ENCODE results near the gene PRDM4.

The PRDM4 gene, protein sequence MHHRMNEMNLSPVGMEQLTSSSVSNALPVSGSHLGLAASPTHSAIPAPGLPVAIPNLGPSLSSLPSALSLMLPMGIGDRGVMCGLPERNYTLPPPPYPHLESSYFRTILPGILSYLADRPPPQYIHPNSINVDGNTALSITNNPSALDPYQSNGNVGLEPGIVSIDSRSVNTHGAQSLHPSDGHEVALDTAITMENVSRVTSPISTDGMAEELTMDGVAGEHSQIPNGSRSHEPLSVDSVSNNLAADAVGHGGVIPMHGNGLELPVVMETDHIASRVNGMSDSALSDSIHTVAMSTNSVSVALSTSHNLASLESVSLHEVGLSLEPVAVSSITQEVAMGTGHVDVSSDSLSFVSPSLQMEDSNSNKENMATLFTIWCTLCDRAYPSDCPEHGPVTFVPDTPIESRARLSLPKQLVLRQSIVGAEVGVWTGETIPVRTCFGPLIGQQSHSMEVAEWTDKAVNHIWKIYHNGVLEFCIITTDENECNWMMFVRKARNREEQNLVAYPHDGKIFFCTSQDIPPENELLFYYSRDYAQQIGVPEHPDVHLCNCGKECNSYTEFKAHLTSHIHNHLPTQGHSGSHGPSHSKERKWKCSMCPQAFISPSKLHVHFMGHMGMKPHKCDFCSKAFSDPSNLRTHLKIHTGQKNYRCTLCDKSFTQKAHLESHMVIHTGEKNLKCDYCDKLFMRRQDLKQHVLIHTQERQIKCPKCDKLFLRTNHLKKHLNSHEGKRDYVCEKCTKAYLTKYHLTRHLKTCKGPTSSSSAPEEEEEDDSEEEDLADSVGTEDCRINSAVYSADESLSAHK

DNA sequence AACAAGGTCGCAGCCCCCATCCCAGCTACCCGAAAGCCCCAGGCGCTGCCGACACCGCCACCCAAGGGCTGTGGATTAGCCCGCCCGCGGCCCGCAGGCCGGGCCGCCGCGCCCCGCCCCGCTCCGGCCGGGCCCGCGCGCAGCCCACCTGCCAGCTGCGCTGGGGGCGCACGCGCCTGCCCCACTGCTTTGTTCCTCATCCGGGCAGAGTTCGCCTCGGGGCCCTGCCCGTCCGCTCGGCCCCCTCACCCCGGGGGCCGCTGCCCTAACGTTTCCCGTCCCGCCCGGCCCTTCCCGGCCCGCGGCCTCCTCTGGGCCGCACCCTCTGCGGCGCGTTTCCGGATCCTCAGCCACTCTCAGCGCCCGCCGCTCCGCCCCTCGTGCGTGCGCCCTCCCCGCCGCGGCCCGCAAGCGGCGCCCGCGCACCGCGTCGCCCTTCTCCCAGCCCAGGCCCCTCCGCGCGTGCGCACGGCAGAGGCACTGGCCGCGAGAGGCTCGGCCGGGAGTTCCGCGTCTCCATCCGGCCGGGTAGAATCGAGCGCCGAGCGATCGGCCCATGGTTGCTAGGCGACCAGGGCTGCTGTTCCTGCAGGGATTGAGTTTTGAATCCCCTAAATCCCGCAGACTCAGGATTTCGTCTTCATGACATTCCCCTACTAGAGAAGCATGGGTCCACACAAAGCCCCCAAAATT lies at the start of gene PRDM4:
Gene PRDM4 (minus strand): TSS at position 329 of the 693 bp plus-strand sequence. CDS start 622 bp downstream, outside the sequence.
- peak; percentile 98 for DNase-seq

DNA sequence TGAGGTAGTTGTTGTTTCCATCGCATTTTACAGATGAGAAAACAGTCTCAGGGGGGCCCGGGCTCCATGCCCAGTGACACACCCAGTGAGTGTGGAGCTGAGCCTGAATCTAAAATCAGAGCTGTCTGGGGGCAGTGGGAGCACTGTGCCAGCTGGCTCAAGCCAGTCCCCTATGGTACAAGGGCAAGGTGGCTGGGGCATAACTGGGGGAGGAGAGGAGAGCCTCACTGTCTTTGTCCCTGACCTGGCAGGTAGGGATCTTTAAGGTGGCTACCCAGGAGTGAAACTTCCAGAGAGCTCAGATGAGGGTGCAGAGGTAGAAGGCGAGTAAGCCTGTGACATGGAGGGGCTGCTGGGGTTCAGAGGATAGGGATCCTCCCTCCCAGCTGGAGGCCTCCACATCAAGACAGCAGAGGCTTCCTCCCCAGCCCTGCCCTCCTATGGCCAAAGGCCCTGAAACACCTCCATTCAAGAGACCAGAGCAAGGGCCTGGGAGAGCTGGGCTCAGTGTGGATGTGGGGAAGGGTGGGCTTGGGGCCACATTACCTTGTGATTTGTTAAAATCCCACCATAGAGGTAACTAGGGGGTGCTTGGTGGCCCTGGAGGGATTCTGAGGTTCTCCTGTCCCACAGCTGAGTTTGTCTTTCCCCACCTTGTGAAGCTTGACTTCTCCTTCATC lies 46.7 kb upstream of the PRDM4 start:
- no peak for DNase-seq

DNA sequence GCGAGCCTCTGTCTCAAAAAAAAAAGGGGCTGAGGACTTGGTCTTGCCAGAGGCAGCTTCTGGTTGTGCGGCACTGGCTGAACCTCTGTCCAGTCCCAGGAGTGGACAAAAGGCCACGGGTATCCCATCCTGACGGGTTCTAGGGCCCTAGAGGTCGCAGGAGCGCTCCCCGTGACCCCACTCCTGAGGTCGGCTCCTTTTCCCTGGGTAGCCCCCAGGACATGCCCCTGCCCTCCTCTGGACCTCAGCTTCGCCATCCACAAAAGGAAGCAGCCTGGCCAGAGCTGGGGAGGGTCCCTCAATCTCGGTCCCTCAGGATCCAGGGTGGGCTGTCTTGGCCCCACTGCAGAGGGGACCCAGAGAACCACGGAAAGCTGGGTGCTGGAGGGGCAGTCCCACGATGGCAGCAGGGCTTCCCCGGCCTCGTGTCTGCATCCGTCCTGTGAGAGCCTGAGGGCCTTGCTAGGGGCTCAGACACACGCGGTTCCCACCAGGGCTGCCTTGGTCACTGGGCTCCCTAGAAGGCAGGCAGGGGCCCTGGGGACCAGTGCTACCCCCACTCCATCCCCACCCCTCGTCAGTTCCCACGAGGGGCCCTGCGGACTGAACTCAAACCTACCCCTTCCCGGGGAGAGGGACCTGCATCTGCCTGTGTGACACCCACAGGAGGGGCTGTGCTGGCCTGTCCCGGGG lies 44.7 kb upstream of the PRDM4 start:
- no peak for DNase-seq

DNA sequence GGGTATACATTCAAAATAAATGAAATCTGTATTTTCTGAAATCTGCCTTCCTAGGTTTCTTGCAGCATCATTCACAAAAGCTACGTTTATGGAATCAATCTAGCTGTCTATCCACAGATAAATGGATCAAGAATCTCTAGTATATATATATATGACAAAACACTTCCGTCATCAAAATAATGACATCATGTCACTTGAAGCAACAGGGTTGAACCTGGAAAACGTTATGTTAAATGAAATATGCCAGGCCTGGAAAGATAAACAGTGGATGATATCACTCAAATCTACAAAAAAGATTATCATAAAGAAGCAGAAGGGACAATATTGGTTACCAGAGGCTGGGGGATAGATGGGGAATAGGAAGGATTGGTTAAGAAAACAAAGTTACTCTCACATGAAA lies 42.2 kb upstream of the PRDM4 start:
- DNase-seq = no peak

DNA sequence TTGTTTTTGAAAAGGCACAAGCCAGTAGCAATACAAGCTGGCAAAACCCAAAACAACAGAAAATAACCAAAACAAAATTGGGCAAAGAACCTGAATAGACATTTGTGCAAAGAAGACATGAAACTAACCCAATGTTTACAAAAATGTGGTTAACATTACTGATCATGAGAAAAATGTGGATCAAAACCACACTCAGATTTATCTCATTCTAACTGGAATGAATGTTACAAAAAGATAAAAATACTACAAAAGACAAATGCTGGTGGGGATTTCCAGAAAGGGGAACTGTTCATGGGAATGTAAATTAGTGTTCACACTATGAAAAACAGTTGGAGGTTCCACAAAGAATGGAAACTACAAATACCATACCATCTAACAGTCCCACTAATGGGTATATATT lies 40.2 kb upstream of the PRDM4 start:
- DNase-seq = no peak

DNA sequence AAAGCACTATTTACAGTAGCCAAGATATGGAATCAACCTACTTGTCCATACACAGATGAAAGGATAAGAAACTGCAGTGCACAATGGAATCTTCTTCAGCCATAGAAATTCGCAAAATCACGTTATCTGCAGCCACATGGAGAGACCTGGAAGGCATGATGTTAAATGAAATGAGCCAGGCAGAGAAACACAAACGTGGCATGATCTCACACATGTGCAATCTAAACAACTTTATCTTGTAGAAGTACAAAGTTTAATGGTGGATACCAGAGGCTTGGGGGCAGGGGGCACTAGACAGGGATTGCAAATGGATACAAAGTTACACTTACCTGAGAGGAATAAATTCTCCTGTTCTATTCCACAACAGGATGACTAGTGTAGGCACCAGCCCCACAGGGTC lies 37.6 kb upstream of the PRDM4 start:
- no peak for DNase-seq

DNA sequence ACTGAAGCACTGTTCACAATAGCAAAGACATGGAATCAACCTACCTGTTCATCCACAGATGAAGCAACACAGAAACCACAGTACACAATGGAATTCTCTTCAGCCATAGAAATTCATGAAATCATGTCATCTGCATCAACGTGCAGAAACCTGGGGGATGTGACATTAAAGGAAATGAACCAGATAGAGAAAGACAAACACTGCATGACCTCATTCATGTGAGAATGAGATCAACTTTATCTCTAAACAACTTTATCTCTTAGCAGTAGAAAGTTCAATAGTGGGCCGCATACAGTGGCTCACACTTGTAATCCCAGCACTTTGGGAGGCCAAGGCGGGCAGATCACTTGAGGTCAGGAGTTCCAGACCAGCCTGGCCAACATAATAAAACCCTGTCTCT lies 33.5 kb upstream of the PRDM4 start:
- DNase-seq = no peak

DNA sequence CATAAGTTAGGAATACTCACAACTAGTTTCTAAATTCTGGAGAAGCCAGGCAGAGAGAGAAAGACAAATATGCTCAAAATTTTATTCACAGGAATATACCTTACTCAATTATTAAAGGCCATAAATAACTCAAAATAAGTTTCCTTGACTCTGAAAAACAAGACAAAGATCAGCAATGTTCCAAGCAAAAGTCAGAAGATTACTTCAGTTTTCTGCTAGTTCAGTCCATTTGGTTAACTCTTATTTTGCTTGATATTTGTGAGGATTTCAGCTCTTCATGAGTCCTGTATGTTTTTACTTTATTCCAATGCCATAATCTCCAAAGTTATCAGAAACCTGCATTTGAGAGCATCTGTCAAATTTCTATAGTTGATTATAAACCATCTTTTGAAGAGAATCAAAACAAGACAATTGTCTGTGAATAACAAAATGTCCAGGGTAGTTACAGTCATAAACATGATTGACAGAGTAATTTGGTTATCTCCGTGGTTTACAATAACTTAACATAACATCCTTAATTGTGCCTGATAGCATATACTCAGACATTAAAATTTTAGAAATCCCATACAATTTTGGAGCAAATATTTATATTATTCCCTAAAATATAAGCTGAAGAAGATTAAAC lies 30.6 kb upstream of the PRDM4 start:
- no peak for DNase-seq

DNA sequence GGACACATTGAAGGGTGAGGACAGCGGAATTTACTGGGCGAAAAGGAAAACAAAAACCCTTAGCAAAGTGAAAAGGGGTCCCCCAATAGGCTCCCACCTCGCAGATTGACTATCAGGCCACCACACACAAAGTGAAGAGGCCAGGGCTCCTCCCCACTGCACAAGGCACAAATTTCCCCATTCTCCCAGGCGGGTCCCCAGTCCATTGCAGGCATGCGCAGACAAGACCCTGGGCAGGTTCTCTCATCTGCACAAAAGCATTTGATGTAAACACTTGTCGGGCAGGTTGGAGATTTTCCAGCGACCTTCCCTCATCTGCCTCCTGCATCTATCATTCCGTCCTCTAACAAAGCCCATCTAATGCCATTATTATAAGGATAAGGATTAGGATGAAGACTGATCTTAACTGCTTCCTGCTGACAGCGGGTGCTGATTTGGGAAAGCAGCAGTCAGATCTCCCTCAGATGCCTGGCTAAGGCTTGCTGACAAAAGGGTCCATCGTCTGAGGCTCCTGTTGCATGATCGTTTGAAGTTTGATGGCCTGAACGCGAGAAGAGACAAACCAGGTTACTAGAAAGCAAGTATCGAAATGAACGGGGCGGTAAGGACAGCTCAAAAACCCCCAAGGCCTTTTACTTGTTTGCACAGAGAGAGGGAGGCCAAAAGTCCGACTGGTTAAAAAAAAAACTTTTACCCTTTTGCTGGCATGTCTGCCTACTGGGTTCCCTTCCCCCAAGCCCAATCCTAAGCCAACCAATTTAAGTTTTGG lies 27.9 kb upstream of the PRDM4 start:
- DNase-seq = peak; percentile 25

DNA sequence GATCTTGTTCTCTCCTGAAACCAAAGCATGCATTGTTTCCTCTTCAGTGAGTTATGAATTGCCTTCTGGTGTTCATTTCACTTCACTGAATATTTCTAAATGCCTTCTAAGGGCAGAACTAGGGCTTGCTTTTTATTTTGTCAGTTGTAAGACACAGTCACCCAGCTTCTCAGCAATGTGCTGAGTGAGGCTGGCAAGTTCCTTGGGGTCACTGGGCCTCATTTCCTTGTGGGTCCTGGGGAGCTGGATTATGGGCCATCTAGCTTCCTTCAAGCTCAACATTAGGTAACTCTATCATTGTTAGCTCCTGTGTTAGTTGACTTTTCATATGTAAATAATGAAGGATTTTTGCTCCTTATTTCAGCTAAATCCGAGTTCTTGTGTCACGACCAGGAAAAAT lies 27.3 kb upstream of the PRDM4 start:
- no peak for DNase-seq

DNA sequence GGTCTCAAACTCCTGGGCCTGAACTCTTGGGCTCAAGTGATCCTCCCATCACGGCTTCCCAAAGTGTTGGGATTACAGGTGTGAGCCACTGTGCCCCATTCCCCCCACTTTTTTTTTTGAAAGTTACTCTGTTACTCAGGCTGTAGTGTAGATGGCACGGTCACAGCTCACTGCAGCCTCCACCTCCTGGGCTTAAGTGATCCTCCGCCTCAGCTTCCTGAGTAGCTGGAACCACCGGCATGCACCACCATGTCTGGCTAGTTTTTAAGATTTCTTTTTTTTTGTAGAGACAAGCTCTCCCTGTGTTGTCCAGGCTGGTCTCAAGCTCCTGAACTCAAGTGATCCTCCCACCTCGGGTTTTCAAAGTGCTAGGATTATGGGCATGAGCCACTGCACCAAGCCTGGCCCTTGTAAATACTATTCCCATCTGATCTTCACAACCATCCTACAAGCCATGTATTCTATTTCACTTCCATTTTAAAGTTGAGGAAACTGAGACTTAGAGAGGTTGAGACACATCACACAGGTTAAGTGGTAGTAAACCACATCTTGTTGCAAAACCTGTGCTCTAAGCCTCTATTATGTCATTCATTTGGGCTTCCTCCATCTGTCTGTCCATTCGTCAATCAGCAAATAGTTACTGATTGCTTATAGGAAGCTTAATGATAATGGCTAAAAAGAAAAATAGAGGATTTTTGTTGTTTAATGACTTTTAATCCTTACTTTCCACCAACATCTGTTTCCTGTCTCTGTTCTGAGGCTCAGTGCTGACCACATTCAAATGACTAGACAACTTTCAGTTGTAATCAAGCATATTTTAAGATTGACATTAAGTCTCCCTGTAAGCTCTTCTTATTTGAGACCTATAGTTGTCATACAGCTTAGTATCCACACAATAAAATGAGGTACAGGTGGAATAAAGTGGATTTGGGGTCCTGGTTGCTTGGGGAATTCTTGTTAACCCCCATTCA lies 22.8 kb upstream of the PRDM4 start:
- no peak for DNase-seq

DNA sequence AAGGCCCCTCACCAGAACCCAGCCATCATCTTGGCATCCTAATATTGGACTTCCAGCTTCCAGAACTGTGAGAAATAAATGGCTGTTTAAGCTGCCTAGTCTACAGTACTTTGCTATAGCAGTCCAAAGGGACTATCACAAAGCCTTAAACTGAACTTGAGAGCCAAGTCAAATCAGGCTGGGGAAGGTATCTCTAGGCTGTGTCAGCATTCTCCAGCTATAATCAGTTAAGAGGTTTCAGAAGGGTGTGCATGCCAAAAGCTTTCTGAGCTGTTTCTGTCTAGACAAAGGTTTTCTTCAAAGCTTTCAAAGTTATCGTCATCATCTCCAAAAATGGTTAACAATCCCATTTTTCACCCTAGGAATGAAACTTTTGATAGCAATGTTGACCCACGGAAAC lies 21.1 kb upstream of the PRDM4 start:
- no peak for DNase-seq

DNA sequence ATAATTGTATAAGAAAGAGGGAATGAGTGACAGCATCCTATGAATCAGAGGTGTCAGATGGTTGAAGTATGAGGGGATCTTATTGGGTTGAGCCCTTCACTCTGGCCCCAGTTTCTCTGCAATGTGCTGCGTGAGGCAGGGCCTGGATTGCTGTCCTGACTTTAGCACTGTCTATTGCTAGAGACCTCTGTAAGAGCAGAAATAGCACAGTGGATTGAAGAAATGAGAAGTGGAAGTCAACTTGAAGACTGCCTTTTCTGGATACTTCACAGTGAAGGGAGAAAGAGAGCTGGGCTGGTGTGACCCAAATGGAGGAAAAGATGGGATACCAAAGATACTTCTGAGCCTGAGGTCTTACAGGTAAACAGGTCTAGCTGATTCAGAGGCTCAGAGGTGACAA lies 19.4 kb upstream of the PRDM4 start:
- DNase-seq = no peak

DNA sequence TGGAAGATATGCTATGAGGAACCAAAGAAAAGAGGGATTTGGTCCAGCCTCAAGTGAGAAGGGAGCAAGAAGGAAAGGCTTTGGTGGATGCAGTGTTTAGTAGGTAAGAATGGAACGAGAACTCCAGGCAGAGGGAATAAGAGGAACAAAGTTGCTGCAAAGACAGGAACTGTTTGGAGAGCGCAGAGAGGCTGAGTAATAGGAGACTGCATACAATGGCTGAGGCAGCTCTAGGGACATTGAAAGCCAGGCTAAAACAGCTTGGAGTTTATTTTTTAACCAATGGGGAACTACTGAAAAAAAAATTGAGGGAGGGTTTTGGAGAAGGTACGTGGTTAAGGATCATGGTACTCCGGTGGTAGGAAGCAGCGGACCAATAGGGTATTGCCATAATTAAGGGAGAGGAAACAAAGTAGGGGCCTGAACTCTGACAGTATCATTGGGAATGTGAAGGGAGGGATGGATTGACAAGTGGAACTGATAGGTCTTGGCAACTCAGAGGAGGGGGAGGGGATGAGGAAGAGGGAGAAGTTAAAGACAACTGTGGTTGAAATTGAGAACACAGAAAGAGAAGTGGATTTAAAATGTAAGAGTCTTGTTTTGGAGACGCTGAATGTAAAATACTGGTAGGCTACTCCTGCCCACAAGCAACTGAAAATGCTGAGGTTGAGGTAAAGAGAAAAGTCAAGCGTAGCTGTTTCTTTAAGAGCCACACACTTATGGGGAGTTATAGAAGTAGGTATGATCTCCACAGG lies 18.3 kb upstream of the PRDM4 start:
- no peak for DNase-seq

DNA sequence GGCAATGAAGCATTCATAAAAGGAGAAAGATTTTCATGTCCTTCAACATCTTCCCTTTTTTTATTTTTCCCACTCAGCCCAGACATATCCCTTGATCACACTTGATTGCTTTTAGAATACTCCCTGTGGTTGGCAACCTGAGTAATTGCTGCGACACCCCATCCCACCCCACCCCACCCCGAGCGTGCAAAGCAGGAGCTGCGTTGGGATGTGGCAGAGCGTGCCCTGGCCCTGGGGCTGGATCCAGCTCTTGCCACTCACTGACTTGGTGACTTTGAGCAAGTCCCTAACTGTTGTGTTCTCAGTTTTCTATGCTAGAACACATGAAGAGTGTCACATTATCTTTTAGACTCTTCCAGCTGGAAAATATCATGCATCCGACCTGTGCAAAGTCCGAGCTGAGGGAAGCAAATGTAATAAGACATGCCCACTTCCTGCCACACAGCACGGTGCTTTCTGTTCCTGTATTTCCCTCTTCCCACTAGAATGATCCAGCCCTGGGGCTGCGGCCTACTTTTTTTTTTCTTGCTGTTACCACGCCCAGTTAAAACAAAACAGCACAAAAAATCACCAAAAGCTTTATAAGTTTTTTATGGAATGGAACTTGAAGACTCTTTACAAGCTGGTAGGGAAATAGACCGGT lies 17.6 kb upstream of the PRDM4 start:
- DNase-seq = no peak

DNA sequence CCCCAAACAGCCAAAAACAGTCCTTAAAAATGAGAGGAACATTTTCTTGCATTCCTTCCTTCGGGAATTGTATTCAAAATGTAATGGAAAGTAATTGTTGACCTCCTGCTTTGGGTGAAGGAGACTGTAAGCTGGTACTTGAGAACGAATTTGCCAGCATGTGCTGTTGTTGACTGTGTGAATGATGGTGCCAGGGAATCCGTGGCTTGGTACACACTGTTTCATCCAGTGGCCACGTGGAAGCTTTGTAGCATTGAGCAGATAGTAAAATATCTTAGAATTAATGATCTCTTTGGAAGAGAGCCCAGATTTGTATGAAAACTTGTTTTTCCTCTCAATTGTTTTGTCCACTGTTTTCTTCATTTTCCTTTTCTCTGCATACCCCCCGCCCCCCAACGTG lies 15.2 kb upstream of the PRDM4 start:
- DNase-seq = no peak

DNA sequence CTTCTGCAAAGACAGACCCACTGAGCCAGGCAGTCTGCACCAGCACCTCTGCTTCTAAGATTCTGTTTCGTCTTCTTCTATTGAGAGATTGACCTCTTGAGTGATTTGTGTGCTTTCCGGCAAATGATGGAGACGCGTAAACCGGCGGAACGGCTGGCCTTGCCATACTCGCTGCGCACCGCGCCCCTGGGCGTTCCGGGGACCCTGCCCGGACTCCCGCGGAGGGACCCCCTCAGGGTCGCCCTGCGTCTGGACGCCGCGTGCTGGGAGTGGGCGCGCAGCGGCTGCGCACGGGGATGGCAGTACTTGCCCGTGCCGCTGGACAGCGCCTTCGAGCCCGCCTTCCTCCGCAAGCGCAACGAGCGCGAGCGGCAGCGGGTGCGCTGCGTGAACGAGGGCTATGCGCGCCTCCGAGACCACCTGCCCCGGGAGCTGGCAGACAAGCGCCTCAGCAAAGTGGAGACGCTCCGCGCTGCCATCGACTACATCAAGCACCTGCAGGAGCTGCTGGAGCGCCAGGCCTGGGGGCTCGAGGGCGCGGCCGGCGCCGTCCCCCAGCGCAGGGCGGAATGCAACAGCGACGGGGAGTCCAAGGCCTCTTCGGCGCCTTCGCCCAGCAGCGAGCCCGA lies 14.3 kb upstream of the PRDM4 start:
- DNase-seq = no peak
